Lower leg skin (tissue), 3 donors: ENCODE measurements around the gene PNMA6E.

Experiments
- POLR2A ChIP-seq, 2 donors: fragments of 450-650 bp; IDR thresholded peaks; one replicate each; pipeline ENCODE4 v1.6.1; 2016 to 2017; ENCODE audit warnings: antibody characterized with exemption in 2 of 2, mild to moderate bottlenecking in 1 of 2, moderate library complexity in 1 of 2
- TF ChIP-seq, protein P1 (sequence below), 3 donors: fragments of 450-650 bp; IDR thresholded peaks; one replicate each; pipeline ENCODE4 v1.5.1; 2016; ENCODE audit warnings: antibody characterized with exemption in 3 of 3, mild to moderate bottlenecking in 3 of 3, moderate library complexity in 2 of 3

DNA sequence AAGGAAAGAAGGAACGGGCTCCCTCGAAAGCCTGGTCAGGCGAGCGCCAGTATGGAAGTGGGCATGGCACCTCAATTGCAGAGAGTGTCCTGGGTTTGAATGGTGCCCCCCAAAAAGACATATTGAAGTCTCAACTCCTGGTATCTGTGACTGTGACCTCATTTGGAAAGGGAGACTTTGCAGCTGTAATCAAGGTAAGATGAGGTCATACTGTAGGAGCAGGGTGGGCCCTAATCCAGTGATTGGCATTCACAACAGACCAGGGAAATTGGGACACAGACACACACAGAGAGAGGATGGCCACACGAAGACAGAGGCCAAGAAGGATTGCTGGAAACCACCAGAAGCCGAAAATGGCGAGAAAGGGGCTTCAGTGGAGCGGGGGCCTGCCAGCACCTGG, 16.5 kb upstream of the PNMA6E start:
- TF ChIP-seq, protein P1, sequence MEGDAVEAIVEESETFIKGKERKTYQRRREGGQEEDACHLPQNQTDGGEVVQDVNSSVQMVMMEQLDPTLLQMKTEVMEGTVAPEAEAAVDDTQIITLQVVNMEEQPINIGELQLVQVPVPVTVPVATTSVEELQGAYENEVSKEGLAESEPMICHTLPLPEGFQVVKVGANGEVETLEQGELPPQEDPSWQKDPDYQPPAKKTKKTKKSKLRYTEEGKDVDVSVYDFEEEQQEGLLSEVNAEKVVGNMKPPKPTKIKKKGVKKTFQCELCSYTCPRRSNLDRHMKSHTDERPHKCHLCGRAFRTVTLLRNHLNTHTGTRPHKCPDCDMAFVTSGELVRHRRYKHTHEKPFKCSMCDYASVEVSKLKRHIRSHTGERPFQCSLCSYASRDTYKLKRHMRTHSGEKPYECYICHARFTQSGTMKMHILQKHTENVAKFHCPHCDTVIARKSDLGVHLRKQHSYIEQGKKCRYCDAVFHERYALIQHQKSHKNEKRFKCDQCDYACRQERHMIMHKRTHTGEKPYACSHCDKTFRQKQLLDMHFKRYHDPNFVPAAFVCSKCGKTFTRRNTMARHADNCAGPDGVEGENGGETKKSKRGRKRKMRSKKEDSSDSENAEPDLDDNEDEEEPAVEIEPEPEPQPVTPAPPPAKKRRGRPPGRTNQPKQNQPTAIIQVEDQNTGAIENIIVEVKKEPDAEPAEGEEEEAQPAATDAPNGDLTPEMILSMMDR (IDR thresholded peaks at IDR 0.05), result no peak
- TF ChIP-seq POLR2A (IDR thresholded peaks at IDR 0.05), result no peak
